Hematopoietic multipotent progenitor cell treated with erythropoietin and hydrocortisone succinate and interleukin-3 and kit ligand, for 6 days (in vitro differentiated cells): Measurements from ENCODE around the gene ZBTB22.
A peak's percentile ranks its signal among the peaks of the same experiment; 100 is the strongest.
"Not testable (repeated sequence)": the region's sequence is repeated elsewhere in the genome, so short reads cannot be mapped to it uniquely, and the experiment has no call there.

Experiments
- DNase-seq: peaks from one replicate; pipeline ENCODE4 v3.0.0-alpha.2; 2015

The ZBTB22 gene

GRCh38 chr6:33317669-33318425, at the start of gene ZBTB22:
Gene ZBTB22 (minus strand): TSS chr6:33317744. CDS start chr6:33316916, 828 bp downstream.
- peak; percentile 100 for DNase-seq

- DNase-seq = no peak
Observed at GRCh38 chr6:33367009-33367714, 49.6 kb upstream of the ZBTB22 start.

- not testable (repeated sequence) for DNase-seq
Observed at GRCh38 chr6:33365206-33365971, 47.8 kb upstream of the ZBTB22 start.

GRCh38 chr6:33364475-33365205, 47.1 kb upstream of the ZBTB22 start:
- DNase-seq = peak; percentile 87

GRCh38 chr6:33363486-33363885, 45.9 kb upstream of the ZBTB22 start:
- DNase-seq = not testable (repeated sequence)

GRCh38 chr6:33359331-33359730, 41.8 kb upstream of the ZBTB22 start:
- no peak for DNase-seq

GRCh38 chr6:33357160-33357871, 39.8 kb upstream of the ZBTB22 start:
- DNase-seq = peak; percentile 68

- no peak for DNase-seq
Observed at GRCh38 chr6:33356295-33356694, 38.8 kb upstream of the ZBTB22 start.

GRCh38 chr6:33355860-33356259, 38.3 kb upstream of the ZBTB22 start:
- not testable (repeated sequence) for DNase-seq

- no peak for DNase-seq
Observed at GRCh38 chr6:33347816-33348215, 30.3 kb upstream of the ZBTB22 start.

GRCh38 chr6:33346972-33347371, 29.4 kb upstream of the ZBTB22 start:
- DNase-seq = not testable (repeated sequence)

GRCh38 chr6:33344701-33345697, 27.5 kb upstream of the ZBTB22 start:
- peak; percentile 96 for DNase-seq

- peak; percentile 80 for DNase-seq
Observed at GRCh38 chr6:33343953-33344611, 26.5 kb upstream of the ZBTB22 start.

- DNase-seq = not testable (repeated sequence)
Observed at GRCh38 chr6:33343606-33343952, 26.0 kb upstream of the ZBTB22 start.

- no peak for DNase-seq
Observed at GRCh38 chr6:33339193-33339592, 21.6 kb upstream of the ZBTB22 start.

- no peak for DNase-seq
Observed at GRCh38 chr6:33336495-33336894, 19.0 kb upstream of the ZBTB22 start.

GRCh38 chr6:33335916-33336315, 18.4 kb upstream of the ZBTB22 start:
- DNase-seq = no peak

- no peak for DNase-seq
Observed at GRCh38 chr6:33333666-33334065, 16.1 kb upstream of the ZBTB22 start.

- no peak for DNase-seq
Observed at GRCh38 chr6:33330736-33331135, 13.2 kb upstream of the ZBTB22 start.

GRCh38 chr6:33329058-33329457, 11.5 kb upstream of the ZBTB22 start:
- no peak for DNase-seq
